GM21360 (cell line): Measurements from ENCODE around the gene CKS2.
"Not testable (repeated sequence)": the region's sequence is repeated elsewhere in the genome, so short reads cannot be mapped to it uniquely, and the experiment has no call there.

Source experiments
- ATAC-seq: cut with Tn5 transposase; IDR thresholded peaks from one replicate; pipeline ENCODE4 v1.9.1; 2021; ENCODE audit warnings: mild to moderate bottlenecking, moderate library complexity; ENCODE audit not compliant: unreplicated experiment

Gene CKS2

DNA sequence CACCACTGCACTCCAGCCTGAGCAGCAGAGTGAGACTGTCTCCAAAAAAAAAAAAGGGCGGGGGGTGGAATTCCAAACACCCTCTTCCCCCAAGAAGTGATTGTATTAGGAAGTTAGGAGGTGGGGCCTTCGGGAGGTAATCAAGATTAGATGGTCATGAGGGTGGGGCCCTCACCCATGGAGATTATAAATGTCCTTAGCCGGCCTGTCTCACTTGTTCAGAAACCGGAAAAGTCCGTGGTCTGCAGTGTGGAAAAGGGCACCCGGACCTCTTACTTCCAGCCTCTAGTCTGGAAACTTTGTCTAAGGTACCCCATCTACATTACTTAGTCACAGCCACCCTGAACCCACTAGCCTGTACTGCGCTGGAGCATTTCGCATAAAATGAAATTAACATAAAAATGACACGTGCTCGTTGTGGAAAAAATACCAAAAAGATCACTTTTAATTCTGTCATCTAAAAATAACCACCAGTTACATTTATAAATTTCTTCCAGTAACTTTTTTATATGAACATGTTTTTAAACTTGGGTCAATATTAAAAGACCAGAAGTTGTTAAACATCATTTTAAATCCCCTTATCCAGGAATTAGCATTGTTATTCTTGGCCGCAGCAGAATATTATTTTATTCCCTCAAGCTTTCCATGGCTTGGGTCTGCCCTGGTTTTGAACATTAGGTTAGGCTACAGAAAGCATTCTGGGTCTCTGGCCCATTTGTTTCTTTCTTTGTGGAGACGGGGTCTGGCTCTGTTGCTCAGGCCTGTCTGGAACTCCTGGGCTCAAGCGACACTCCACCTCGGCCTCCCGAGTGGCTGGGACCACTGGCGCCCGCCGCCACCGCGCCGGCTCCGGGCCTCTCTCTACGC, 1.2 kb upstream of the CKS2 start:
- ATAC-seq: no peak

DNA sequence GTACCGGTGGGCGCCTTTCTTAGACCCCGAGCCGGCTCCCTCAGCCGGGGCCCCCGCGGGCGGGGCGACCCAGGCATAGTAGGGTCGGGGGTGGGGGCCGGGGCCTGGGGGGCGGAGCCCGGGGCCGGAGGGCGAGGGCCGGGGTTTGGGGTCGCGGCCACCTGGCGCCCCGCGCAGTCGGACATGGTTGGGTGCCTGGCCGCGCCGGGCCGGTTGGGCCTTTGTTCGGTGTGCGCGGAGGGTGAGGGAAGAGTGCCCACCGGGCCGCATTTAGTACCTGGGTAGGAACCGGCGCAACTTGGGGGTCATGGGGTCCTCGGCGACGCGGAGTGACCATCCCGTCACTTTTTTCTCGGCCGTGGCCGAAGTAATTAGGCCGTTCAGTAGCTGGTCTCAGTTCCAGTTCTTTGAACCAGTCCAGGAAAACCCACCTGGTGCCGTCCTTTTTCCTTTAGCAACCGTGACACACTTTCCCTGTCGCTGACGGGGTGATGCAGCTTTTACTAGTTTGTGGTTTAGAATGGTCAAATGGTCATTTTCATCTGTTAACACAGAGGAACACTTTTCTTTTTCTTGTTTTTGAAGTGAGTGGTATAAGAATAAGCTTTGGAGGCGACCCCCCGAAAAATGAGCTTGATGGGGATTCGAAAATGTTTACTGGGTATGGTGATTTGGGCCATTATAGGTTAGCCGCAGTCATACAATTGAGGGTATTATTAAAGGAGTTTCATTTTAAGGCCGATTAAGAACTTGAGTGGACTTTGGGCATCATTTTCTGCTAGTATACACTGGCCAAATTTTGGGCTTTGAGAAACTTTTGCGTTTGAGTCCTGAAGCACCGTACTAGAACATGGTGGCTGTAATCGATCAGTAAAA, 589 bp downstream of the CKS2 start:
- ATAC-seq: peak; percentile 4

DNA sequence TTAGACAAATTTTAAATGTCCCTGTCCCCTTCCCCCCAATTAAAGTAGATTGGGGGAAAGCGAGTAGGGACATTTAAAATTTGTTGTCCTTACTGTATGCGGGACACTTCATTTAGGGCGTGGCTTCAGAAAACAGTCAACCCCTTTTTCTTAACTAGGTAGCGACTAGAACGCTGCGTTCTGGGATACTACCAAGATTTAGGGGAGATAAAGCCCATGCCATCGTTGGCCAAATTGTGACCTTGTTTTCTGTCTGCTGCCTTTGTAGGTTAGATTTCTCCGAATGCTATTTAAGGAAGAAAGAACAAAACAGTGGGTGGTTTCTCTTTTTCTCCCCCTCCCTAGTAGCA, 1.2 kb downstream of the CKS2 start:
- ATAC-seq: no peak

DNA sequence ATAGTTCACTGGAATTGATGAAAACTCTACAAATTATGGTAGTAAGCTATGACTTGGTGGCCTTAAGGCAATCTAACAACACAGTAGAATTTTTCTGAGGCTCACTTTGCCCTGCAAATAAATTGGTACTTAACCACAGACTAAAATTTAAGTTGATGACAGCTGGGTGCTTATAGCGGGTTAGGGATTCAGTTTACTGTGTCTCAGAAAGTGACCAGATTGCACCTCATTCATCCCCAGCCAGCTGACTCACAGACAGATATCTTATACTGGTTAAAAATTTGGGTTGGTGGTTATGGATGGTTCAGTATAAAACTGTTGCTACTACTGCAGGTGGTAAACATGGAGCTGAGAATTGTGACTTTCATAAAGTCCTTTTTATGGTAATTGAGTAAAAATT, 2.8 kb downstream of the CKS2 start:
- ATAC-seq: no peak

DNA sequence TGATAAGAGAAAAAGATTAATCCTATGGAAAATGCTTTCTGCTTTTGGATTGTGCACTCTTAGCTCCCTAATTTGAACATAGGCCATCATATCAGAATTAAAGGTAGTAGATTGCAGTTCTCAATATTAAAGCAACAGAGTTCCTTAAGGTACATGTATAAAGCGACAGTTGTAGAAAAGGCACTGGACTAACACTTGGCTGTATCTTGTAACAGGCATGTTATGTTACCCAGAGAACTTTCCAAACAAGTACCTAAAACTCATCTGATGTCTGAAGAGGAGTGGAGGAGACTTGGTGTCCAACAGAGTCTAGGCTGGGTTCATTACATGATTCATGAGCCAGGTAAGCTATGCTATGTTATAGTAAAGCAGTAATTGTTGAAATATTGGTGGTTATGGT, 4.0 kb downstream of the CKS2 start:
- no peak for ATAC-seq

DNA sequence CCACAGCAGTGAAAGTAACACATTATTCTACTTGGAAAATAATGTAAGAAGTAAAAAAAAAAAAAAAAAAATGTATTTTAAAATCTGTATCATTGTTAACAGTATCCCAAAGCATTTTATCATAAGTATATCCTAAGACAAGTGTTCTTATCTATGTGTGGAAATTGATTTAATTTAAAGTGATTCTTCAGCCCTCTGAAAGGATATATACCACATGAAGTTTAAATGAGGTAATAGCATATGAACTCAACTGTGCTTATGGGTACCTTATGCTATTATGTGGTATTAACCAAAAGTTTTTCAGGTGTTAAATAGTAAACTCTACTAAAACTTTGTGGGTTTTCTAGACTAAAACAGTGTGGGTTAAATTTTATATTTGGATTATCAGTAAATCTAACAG, 4.5 kb downstream of the CKS2 start:
- no peak for ATAC-seq

DNA sequence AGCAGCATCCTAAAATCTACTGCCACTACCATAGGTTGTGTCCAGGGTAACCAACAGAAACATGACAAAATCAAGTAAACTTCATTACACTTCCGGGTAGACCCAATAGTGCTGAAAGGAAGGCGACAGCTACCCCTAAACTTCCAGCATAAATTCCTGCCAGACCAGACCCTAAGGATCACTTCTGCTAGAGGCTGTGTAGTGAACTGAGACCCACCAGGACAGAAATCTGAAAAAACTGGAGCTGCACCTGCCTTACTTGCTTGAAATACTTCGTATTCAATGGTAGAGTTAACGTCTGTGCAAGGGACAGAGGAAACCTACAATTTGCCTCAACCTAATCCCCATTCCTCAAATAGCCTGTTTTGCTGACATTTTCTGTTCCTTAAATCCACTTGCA, 6.3 kb downstream of the CKS2 start:
- no peak for ATAC-seq

DNA sequence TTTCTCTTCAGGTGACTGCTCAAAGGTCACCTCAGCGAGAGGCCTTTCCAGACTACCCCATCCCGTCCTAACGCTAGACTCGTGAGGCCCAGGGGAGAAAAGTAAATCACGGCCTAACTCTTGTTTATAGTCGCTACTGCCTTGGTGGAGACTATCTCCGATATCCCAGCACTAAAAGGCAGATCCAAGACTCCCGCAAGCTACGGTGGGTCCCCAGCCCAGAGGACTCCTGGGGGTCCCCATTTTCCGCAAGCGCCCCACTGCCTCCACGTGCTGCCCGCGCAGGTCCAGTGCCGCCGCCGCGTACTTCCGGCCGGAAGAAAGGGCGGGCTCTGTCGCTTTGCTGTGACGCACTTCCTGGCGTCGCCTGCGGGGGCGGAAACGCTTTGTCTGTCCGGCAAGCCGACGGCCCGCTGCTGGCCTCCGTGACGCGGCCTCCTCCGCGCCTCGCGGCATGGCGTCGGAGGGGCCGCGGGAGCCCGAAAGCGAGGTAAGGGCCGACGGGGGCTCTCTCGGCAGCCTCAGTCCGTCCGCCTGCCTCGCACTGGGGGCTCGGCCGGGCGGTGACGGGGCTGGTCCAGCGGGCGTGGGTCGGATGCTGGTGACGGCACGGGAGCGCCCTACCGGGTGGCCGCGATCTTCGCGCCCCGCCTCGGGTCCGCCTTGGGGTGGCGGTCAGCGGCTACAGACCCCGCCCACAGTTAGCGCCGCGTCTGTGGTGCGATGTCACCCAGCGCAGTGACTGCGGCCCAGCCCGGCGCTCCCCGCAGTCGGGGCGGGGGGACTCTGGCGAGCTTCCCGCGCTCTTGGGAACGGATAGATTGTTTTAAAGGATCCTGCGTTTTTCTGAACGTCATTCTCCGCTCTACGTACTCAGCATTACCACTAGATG, 7.4 kb downstream of the CKS2 start, which contains the start of gene SECISBP2:
Gene SECISBP2, plus strand, starts transcription at position 378 of the 892 bp plus-strand sequence. Its CDS starts 77 bp downstream, at position 455.
- peak; percentile 83 for ATAC-seq

DNA sequence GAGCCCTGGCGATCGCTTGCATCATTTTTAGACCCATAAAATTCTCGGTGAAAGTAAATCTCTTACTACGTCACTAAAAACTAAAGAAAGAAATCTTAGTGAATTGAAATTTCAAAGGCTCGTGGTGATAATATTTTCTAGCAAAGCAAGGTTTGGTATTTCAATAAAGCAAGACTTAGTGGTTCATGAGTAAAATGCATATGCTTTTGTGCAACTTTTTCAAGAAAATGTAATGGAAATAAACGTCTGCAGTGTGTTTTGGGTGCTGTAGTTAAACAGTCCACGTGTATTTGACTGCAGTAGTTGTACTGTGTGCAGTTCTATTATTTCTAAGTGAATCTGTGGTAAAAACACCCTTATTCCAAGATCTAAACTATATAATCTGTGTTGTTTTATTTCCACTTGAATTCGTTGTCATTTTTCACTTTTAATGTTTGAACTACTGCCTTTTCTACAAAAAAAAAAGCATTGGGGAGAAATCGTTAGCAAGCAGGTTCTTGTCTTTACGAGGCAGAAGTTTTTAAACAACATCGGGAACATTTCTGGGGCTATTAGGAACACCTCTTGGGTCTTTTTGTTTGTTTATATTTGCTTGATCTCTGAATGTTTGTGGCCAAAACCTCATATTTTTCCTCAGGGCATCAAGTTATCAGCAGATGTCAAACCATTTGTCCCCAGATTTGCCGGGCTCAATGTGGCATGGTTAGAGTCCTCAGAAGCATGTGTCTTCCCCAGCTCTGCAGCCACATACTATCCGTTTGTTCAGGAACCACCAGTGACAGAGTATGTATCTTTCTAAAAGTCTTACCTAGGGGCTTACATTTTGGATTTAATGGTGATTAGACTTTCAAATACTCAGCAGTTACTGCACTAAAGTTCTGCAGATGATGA, 8.3 kb downstream of the CKS2 start:
- ATAC-seq: no peak

DNA sequence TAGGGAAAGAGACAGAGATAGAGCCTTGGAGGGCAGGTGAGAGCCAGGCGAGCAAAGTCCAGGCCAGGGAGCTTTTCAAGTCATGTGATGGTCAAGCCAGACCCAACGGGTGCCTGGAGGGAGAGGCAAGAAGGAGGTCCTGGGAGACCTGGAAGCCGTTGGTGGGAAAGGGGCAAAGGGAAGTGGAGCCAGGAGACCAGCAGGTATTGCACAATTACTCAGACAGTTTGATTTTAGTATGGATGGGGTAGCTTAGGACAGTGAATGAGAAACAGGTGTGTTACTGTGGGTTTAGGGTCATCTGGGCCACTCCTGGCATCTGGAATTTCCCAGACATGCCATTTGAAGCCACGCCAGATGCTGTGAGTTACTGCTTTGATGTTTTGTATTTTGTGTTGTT, 12.4 kb downstream of the CKS2 start:
- ATAC-seq: no peak

DNA sequence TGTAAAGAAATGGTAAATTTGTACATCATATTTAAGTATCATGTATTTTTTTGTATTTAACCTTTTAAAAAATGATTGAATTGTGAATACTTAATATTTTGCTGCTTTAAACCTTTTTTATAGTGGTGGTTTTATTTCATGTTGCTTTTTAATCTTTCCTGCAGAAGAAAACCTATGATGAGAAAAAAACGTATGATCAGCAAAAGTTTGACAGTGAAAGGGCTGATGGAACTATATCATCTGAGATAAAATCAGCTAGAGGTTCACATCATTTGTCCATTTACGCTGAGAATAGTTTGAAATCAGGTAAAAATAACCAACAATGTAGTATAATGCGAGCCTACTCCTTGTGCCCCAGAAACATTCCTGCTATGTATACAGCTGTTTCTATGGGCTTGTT, 14.7 kb downstream of the CKS2 start:
- no peak for ATAC-seq

DNA sequence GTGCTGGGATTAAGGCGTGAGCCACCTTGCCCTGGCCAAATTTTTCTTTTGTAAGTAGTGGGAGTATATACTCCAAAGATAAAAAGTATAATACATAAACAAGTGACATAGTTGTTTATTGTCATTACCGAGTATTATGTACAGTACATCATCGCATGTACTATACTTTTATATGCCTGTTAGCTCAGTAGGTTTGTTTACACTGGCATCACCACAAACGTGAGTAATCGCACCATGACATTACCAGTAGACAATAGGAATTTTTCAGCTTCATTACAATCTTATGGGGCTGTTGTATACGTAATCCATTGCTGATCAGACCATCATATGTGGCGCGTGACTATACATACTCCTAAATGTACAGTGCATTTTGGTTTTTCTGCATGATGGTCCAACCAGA, 17.1 kb downstream of the CKS2 start:
- ATAC-seq: no peak

DNA sequence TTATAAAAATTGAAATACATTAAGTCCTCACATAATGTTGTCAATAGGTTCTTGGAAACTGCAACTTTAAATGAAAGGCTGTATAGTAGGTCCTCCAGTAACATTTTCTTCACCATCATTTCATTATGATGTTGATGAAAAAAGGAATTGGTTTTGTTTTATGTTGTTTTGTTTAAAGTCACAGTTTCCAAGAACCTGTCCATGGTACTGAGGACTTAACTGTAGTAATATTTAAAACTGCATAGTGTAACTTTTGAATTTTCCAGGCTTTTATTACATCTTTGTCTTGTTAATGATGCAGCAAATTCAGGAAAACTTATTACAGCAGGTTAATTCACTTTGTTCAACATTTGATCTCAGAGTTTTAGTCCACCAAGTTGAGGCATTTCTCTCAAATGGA, 18.9 kb downstream of the CKS2 start:
- ATAC-seq: no peak

DNA sequence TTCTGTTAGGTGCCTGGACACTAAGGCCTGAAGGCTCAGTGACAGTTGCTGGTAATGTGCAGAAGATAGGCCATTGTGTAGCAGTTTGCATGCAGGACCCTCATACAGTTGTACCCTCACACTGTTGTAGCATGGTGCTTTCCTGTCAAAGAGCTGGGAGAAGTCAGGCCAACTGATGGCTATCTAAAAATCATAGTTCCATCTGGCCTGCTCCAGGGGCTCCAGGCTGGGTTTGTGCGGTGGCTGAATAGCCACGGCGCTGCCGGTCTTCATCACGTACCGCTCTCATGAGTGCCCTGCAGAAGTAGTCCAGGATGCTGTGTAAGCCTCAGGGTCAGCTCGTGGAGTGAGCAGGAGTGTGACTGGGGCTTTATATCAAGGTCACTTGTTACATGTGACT, 19.5 kb downstream of the CKS2 start:
- ATAC-seq: no peak

DNA sequence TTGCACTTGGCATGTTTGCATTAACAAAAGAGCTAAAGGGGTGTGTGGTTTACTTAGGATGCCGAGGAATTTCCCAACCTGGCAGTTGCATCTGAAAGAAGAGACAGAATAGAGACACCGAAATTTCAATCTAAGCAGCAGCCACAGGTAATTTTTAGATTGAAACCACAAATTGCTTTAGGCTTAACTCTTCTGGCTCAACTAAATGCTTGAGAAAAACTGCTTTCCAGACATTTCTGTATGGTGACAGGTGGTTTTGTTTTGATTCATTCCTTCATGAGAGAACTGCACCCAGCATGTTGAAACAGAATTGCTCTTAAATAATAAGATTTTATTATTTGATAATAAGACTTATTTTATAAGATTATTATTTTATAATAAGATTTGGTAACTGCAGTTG, 28.8 kb downstream of the CKS2 start:
- no peak for ATAC-seq

DNA sequence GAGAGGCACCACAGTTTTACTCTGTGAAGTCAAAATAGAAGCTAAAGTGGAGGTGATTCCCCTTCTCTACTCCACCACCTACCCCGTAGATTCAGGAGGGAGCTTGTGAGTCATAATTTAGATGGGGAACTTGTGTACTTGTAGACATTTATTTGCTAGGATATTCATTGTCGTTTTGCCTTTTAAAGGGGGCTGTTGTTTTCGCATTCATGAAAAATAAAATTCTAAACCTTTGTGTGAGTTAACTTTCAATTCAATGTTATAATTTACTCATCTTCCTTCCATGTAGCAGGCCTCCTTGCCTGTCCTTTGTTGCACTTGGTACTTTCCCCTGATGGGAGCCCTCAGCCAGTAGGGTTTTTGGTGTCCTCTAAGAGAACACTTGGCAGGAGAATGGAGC, 29.3 kb downstream of the CKS2 start:
- peak; percentile 64 for ATAC-seq

DNA sequence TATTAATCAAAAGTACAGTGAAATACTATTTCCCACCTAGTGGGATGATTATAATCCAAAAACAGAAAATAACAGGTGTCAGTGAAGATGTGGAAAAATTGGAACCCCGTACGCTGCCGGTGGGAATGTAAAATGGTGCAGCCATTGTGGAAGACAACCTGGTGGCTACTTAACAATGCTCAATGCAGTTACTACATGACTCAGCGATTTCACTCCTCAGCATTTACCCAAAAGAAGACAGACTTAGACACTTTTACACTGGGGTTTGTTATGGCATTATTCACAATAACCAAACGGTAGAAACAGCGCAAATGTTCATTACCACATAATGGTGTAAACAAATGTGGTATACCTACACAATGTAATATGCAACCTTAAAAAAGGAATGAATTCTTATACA, 31.2 kb downstream of the CKS2 start:
- no peak for ATAC-seq

DNA sequence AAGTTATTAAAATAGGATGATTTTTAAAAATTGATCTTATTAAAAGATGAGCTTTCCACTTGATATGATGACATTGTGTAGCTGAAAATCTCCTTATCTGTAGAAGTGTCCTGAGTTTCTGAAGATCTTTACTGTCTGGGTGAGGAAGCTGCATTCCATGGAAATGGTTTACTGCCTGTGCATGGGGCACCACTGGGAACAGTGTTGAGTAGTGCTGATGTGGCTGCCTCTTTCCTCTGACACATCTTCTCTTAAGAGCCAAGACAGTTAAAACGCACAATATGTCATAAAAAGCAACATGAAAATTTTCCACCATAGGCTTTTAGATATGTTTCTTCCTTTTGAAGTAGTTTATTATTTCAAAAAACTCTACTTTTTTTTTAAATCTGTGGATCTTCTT, 32.0 kb downstream of the CKS2 start:
- ATAC-seq: no peak

DNA sequence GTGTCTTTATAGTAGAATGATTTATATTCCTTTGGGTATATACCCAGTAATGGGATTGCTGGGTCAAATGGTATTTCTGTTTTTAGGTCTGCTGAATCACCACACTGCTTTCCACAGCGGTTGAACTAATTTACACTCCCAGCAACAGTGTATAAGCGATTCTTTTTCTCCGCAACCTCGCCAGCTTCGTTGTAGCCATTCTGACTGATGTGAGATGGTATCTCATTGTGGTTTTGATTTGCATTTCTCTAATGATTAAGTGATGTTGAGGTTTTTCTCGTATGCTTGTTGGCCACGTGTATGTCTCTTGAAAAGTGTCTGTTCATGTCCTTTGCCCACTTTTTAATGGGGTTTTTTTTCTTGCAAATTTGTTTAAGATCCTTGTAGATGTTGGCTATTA, 32.8 kb downstream of the CKS2 start:
- ATAC-seq: not testable (repeated sequence)

DNA sequence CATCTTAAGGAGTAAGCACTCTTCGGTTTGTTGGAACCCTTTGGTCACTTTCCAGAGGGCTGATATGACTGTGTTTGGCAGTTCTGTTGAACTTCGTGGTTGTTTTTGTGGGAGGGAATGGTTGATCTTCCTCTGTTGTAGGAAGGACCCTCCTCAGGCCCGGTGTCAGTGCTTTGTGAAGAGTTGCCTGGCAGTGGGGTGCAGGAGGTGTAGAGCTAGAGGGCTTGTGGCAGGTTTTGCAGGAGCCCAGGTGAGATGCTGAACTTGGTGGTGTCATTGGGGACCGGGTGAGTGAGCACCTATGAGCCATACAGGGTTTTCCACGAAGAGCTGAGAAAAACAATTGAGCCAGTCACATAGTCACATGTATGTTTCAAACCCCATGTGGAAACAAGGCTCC, 34.5 kb downstream of the CKS2 start:
- ATAC-seq: no peak
